ENCODE results near the gene ABLIM1.

The ABLIM1 gene

DNA sequence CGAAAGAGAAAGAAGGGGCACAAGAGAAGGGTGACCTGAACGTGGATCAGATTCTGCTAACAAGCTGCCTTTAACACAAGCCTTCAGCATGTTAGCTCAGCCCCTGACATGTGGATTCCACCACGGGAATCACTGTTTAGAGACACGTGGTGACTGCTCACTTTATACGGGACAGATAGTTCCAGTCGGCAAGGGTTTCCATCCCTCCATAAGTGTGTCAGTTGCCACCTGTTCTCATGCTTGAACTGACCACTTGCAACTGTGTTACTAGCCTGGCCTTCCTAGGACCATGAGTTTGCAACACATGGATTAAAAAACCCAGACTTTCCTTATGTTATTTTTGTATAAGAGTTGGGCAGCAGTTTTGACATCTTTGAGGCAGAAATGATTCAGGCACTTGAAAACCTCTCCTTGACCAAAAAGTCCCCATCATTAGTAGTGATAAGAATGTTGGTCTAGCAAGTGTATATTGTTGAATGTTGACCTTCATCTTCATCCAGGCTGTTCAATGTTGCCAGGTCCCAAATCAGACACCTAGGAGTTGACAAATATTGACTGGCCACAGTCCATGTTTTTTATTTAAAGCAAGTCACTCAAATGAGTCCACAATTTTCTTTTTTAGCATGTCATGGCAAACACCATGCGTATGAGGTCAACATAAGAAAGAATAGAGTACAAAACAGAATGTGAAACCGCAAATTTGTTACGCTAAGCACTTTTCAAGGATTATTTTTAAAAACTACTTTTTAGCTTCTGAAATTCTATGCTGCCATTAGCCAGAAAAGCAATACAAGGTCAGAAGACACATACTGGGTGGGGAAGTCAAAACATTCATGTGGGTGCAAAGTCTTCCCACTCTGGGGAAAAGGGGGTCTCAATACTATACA lies 101.6 kb downstream of the ABLIM1 start:
- no peak for DNase-seq (ENCODE audit: low read depth)
- no peak overlapping the region for H3K4me3 ChIP-seq (ENCODE audit: low read length)
- TF ChIP-seq CTCF (conservative IDR thresholded peaks at IDR 0.05; ENCODE audit: low read depth, low read length) = no peak

DNA sequence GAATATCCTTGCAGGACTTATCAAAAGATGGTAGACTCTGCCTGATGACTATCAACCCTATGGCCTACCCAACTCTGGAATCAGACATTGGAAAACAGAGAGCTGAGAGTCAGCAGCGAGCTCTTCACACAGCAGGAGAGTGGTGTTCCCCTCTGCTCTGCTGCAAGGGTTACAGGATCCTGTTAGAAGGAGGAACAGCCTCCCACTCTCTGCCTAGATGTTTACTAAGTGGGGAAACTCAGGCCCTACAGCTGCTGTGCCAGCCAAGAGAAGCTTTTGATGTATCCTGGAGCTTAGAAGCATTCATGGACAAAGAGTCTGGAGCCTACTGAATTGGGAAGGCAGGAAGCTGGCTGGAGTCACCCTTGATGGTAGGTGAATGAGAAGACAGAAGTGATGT lies 104.6 kb downstream of the ABLIM1 start:
- no peak for DNase-seq (ENCODE audit: low read depth)

GRCh38 chr10:114552050-114552449 lies 106.0 kb downstream of the ABLIM1 start:
- no peak for DNase-seq (ENCODE audit: low read depth)
- no peak overlapping the region for H3K4me3 ChIP-seq (ENCODE audit: low read length)
- no peak for TF ChIP-seq CTCF (conservative IDR thresholded peaks at IDR 0.05; ENCODE audit: low read depth, low read length)

More for the DNA sequence above, 104.6 kb downstream of the ABLIM1 start:
- no peak overlapping the region for H3K4me3 ChIP-seq (ENCODE audit: low read length)
- TF ChIP-seq CTCF (conservative IDR thresholded peaks at IDR 0.05; ENCODE audit: low read depth, low read length) = no peak

GRCh38 chr10:114551636-114551972 lies 106.5 kb downstream of the ABLIM1 start:
- no peak for TF ChIP-seq CTCF (conservative IDR thresholded peaks at IDR 0.05; ENCODE audit: low read depth, low read length)
- no peak for DNase-seq (ENCODE audit: low read depth)
- H3K4me3 ChIP-seq (ENCODE audit: low read length) = no peak overlapping the region

DNA sequence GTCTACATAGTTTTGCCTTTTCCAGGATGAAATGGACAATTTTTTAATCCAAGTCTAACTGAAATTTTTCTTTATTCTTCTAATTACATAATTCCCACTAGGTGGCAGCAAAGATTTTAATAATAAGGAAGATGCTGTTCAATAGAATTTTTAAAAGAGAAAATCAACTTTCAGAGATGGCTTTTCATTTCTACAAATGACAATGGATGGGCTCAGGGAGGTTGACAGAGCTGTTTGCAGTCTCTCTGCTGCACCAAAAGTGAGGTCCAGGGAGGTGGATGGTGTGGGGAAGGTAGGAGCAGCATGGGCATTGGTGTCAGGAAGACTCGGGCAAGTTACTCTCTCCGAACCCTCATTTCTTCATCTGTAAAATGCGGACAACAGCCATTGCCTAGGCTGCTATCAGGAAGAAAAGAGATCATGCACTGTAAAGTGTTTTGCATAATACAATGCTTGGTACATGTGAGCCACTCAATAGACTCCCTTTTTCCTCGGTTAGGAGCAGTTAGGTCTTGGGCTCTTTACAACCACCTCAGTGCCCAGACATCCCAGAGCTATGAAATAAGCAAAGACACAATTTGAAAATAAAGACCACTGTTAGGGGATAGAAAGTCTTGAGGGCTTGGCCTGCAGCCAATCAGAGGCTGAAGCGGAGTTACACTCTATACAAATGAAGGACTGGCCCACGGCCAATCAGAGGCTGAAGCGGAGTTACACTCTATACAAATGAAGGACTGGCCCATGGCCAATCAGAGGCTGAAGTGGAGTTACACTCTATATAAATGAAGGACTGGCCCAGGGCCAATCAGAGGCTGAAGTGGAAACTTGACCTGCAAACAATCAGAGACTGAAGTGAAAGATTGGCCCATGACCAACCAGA lies 107.1 kb downstream of the ABLIM1 start:
- no peak overlapping the region for H3K4me3 ChIP-seq (ENCODE audit: low read length)
- DNase-seq (ENCODE audit: low read depth) = no peak
- TF ChIP-seq CTCF (conservative IDR thresholded peaks at IDR 0.05; ENCODE audit: low read depth, low read length) = no peak

DNA sequence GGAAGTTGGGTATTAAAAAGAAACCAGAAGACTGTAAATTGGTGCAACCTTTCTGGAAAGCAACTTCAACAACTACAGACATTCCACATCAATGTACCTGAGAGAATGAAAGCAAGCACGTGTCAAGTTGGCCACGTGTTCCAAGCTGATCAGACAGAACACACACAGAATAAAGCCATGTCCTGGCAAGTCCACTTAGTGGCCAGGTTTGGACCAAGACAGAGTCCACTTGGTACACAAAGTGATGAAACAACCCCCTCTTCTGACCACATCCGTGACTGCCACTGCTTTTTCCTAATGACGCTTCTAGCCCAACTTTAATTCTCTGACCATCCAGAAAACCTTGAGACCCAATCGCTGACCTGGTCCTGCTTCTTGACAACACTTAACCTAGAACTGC lies 109.4 kb downstream of the ABLIM1 start:
- no peak for DNase-seq (ENCODE audit: low read depth)
- H3K4me3 ChIP-seq (ENCODE audit: low read length) = no peak overlapping the region
- TF ChIP-seq CTCF (conservative IDR thresholded peaks at IDR 0.05; ENCODE audit: low read depth, low read length) = peak; percentile 73
